GM23338 (cell line): ENCODE measurements around the gene SRCAP. TPM values are rescaled to one million over a fixed set of nuclear protein-coding genes. Genes with fewer than 3 reads are reported as not detected.

Source experiments
- ATAC-seq: fragments of 200-7000 bp; cut with Tn5 transposase; 3 replicates; pipeline ENCODE4 v1.9.1; 2020
- DNase-seq: peaks from one replicate; pipeline ENCODE4 v3.0.0-alpha.2; 2015; ENCODE audit warnings: low spot score
- H2AFZ ChIP-seq: fragments of 200-600 bp; sonication (generic); 2 replicates; pipeline ENCODE4 v1.8.0; 2016; ENCODE audit warnings: antibody characterized with exemption, mild to moderate bottlenecking, moderate library complexity
- H3F3A ChIP-seq: fragments of 200-600 bp; sonication (generic); replicated peaks from 2 replicates; pipeline ENCODE4 v1.8.0; 2017; ENCODE audit warnings: antibody characterized with exemption, mixed run types, low read depth
- H3K27ac ChIP-seq: fragments of 200-600 bp; sonication (generic); 2 replicates; pipeline ENCODE4 v1.6.1; 2016; ENCODE audit warnings: low read depth
- H3K27me3 ChIP-seq: fragments of 200-600 bp; sonication (generic); 2 replicates; pipeline ENCODE4 v1.8.0; 2016; ENCODE audit warnings: mild to moderate bottlenecking, mixed run types, moderate library complexity; ENCODE audit not compliant: insufficient read depth
- H3K36me3 ChIP-seq: fragments of 200-600 bp; sonication (generic); 2 replicates; pipeline ENCODE4 v1.8.0; 2016; ENCODE audit warnings: mild to moderate bottlenecking; ENCODE audit not compliant: insufficient read depth
- H3K4me1 ChIP-seq: fragments of 200-600 bp; sonication (generic); 2 replicates; pipeline ENCODE4 v1.8.0; 2016; ENCODE audit warnings: mild to moderate bottlenecking, moderate library complexity; ENCODE audit not compliant: insufficient read depth
- H3K4me2 ChIP-seq: fragments of 200-600 bp; sonication (generic); 2 replicates; pipeline ENCODE4 v1.7.1; 2017; ENCODE audit warnings: mixed run types
- H3K4me3 ChIP-seq: fragments of 200-600 bp; sonication (generic); 2 replicates; pipeline ENCODE4 v1.6.1; 2016; ENCODE audit warnings: mixed run types
- H3K79me2 ChIP-seq: fragments of 200-600 bp; sonication (generic); replicated peaks from 2 replicates; pipeline ENCODE4 v1.8.0; 2017; ENCODE audit warnings: mild to moderate bottlenecking; ENCODE audit not compliant: insufficient read depth
- H3K9me2 ChIP-seq: fragments of 200-600 bp; sonication (generic); 2 replicates; pipeline ENCODE4 v1.8.0; 2017; ENCODE audit not compliant: insufficient read depth
- H4K20me1 ChIP-seq: fragments of 200-600 bp; sonication (generic); replicated peaks from 2 replicates; pipeline ENCODE4 v1.8.0; 2017; ENCODE audit warnings: mild to moderate bottlenecking; ENCODE audit not compliant: insufficient read depth
- H3K27ac Mint-ChIP-seq: 2 replicates; pipeline ENCODE4 v1.8.0; 2020; ENCODE audit warnings: inconsistent platforms, mild to moderate bottlenecking, moderate library complexity, mixed read lengths
- H3K27me3 Mint-ChIP-seq: 3 replicates; pipeline ENCODE4 v1.8.0; 2022; ENCODE audit warnings: low read depth, mild to moderate bottlenecking, moderate library complexity, mixed read lengths, inconsistent platforms; ENCODE audit not compliant: insufficient read depth, poor library complexity
- H3K36me3 Mint-ChIP-seq: 3 replicates; pipeline ENCODE4 v1.8.0; 2021; ENCODE audit warnings: low read depth, mild to moderate bottlenecking, inconsistent platforms, moderate library complexity, mixed read lengths
- H3K4me1 Mint-ChIP-seq: 3 replicates; pipeline ENCODE4 v1.8.0; 2020; ENCODE audit warnings: mild to moderate bottlenecking, inconsistent platforms, mixed read lengths
- H3K4me3 Mint-ChIP-seq: 3 replicates; pipeline ENCODE4 v1.8.0; 2021; ENCODE audit warnings: moderate library complexity, mild to moderate bottlenecking, inconsistent platforms, mixed read lengths
- H3K9me3 Mint-ChIP-seq: 3 replicates; pipeline ENCODE4 v1.8.0; 2020; ENCODE audit warnings: moderate library complexity, mild to moderate bottlenecking, inconsistent platforms, mixed read lengths
- CREB1 ChIP-seq: fragments of 250-450 bp; sonication (Bioruptor Pico); IDR thresholded peaks from 2 replicates; pipeline ENCODE4 v1.5.0; 2020; ENCODE audit warnings: low read depth, mild to moderate bottlenecking, moderate library complexity
- CTCF ChIP-seq, 2 experiments: fragments of 200-600 bp in 1 of 2; sonication (generic) in 1 of 2; conservative IDR thresholded peaks; 2 replicates each; pipeline versions ENCODE4 v1.5.1 to v1.6.1; 2016 to 2017; ENCODE audit warnings: antibody characterized with exemption in 2 of 2, low read depth in 2 of 2, mild to moderate bottlenecking in 2 of 2, moderate library complexity in 1 of 2
- ETS1 ChIP-seq: IDR thresholded peaks from 2 replicates; pipeline ENCODE4 v1.6.1; 2016; ENCODE audit warnings: antibody characterized with exemption
- EZH2 ChIP-seq: fragments of 200-600 bp; sonication (generic); IDR thresholded peaks from one replicate; pipeline ENCODE4 v1.8.0; 2017; ENCODE audit warnings: antibody characterized with exemption, mild to moderate bottlenecking, low read depth; ENCODE audit not compliant: unreplicated experiment
- EZH2phosphoT487 ChIP-seq: fragments of 200-600 bp; sonication (generic); IDR thresholded peaks from one replicate; pipeline ENCODE4 v1.8.1; 2018; ENCODE audit warnings: antibody characterized with exemption; ENCODE audit not compliant: unreplicated experiment
- NANOG ChIP-seq: IDR thresholded peaks from 2 replicates; pipeline ENCODE4 v1.6.1; 2016; ENCODE audit warnings: antibody characterized with exemption, borderline replicate concordance
- POLR2AphosphoS5 ChIP-seq: IDR thresholded peaks from 2 replicates; pipeline ENCODE4 v1.6.1; 2016; ENCODE audit warnings: antibody characterized with exemption, low read depth
- REST ChIP-seq: IDR thresholded peaks from one replicate; pipeline ENCODE4 v1.6.1; 2018; ENCODE audit warnings: antibody characterized with exemption; ENCODE audit not compliant: unreplicated experiment
- STAT1 ChIP-seq: IDR thresholded peaks from one replicate; pipeline ENCODE4 v1.6.1; 2016; ENCODE audit warnings: antibody characterized with exemption; ENCODE audit not compliant: unreplicated experiment
- ZNF331 ChIP-seq: fragments of 250-450 bp; sonication (Bioruptor Pico); IDR thresholded peaks from 2 replicates; pipeline ENCODE4 v1.5.0; 2020; ENCODE audit warnings: low read depth, mild to moderate bottlenecking, moderate library complexity
- ZNF462 ChIP-seq: fragments of 250-450 bp; sonication (Bioruptor Pico); IDR thresholded peaks from 2 replicates; pipeline ENCODE4 v1.5.0; 2020; ENCODE audit warnings: mild to moderate bottlenecking, moderate library complexity
- polyA plus RNA-seq: library from polyadenylated mRNA; unstranded; fragments of >200 nt; fragmentation: Nextera tagmentation; extraction: Ambion mirVana; gene quantifications from 2 replicates; pipeline ENCODE4 v1.2.1, GENCODE V29; 2016
- total RNA-seq: library from RNA; depleted of rRNA; stranded (reverse); fragments of >200 nt; shearing (Covaris generic); gene quantifications from 2 replicates; pipeline ENCODE4 v1.2.3, GENCODE V29; 2014

The SRCAP gene
- total and polyA plus RNA-seq, 2 experiments from 2014 or later: 15.3 to 38.4 TPM

GRCh38 chr16:30760577-30761426, 61.8 kb downstream of the SRCAP start (continued):
- TF ChIP-seq NANOG: no peak
- no peak for TF ChIP-seq EZH2phosphoT487
- TF ChIP-seq REST: no peak
- TF ChIP-seq STAT1: no peak

GRCh38 chr16:30761427-30761927, 62.5 kb downstream of the SRCAP start:
- Mint-ChIP-seq H3K36me3 (peaks cover 45% of the 10 kb centered on the region), H3K4me1 (peaks cover 16% of the 10 kb centered on the region), H3K9me3 (no peaks in the 10 kb centered on the region; the same call in 2 of the 3 replicates), H3K27me3 (peaks cover 27% of the 10 kb centered on the region), H3K27ac (peak overlapping the region; percentile 90), H3K4me3 (peak overlapping the region; percentile 95)
- peak overlapping the region; percentile 79 for H3K4me3 ChIP-seq
- H3K36me3 ChIP-seq: peaks cover 28% of the 10 kb centered on the region
- H3K4me2 ChIP-seq: peak overlapping the region; percentile 88
- peaks cover 24% of the 10 kb centered on the region for H3K79me2 ChIP-seq
- H3K27ac ChIP-seq: no peak overlapping the region
- DNase-seq: peak; percentile 80
- peaks cover 20% of the 10 kb centered on the region for H4K20me1 ChIP-seq
- no peaks in the 10 kb centered on the region for H3K27me3 ChIP-seq
- no peaks in the 10 kb centered on the region for H3K9me2 ChIP-seq
- 0 out of 2 replicates have a peak, but pooled peaks cover 7% of the 10 kb centered on the region for H3F3A ChIP-seq
- peak; percentile 48 for ATAC-seq
- H2AFZ ChIP-seq: peak overlapping the region; percentile 67
- H3K4me1 ChIP-seq: peaks cover 6% of the 10 kb centered on the region; the same call in 1 of the 2 replicates
- no peak for TF ChIP-seq NANOG
- no peak for TF ChIP-seq ZNF462 (CRISPR knock-in tag)
- no peak for TF ChIP-seq ETS1
- no peak; the same call in 1 of the 2 replicates for TF ChIP-seq POLR2AphosphoS5
- TF ChIP-seq CREB1 (CRISPR knock-in tag): no peak
- TF ChIP-seq ZNF331 (CRISPR knock-in tag): no peak
- TF ChIP-seq EZH2: no peak
- TF ChIP-seq CTCF (conservative IDR thresholded peaks at IDR 0.05; ENCODE audit: low read depth in 2 of 2): no peak
